SK-N-SH treated with all-trans-retinoic acid at 6 μM for 48 hours (cell line): Measurements from ENCODE around the gene PTPRN2.

Experiments used
- ATAC-seq: fragments of 200-7000 bp; cut with Tn5 transposase; 3 replicates; pipeline ENCODE4 v1.9.1; 2020; ENCODE audit warnings: mild to moderate bottlenecking, moderate library complexity
- BACH2 ChIP-seq: fragments of 250-450 bp; sonication (Bioruptor Pico); IDR thresholded peaks from 2 replicates; pipeline ENCODE4 v1.9.0; 2021; ENCODE audit warnings: mild to moderate bottlenecking, borderline replicate concordance
- CREB5 ChIP-seq: fragments of 250-450 bp; sonication (Bioruptor Pico); IDR thresholded peaks from 2 replicates; pipeline ENCODE4 v1.5.1; 2020; ENCODE audit warnings: low read depth, mild to moderate bottlenecking, moderate library complexity
- CSDC2 ChIP-seq: fragments of 250-450 bp; sonication (Bioruptor Pico); IDR thresholded peaks from 2 replicates; pipeline ENCODE4 v1.5.0; 2020; ENCODE audit warnings: mild to moderate bottlenecking, moderate library complexity
- CSRNP3 ChIP-seq: fragments of 250-450 bp; sonication (Bioruptor Pico); IDR thresholded peaks from 2 replicates; pipeline ENCODE4 v1.5.1; 2021; ENCODE audit warnings: mild to moderate bottlenecking, moderate library complexity
- ESRRG ChIP-seq: fragments of 250-450 bp; sonication (Bioruptor Pico); IDR thresholded peaks from 2 replicates; pipeline ENCODE4 v1.6.1; 2021; ENCODE audit warnings: mild to moderate bottlenecking
- GLIS3 ChIP-seq: fragments of 250-450 bp; sonication (Bioruptor Pico); IDR thresholded peaks from 2 replicates; pipeline ENCODE4 v1.5.0; 2020; ENCODE audit warnings: mild to moderate bottlenecking, moderate library complexity
- PATZ1 ChIP-seq: fragments of 250-450 bp; sonication (Bioruptor Pico); IDR thresholded peaks from 2 replicates; pipeline ENCODE4 v1.8.0; 2020; ENCODE audit warnings: mild to moderate bottlenecking, moderate library complexity, borderline replicate concordance
- POU6F1 ChIP-seq: fragments of 250-450 bp; sonication (Bioruptor Pico); IDR thresholded peaks from 2 replicates; pipeline ENCODE4 v1.8.0; 2021; ENCODE audit warnings: low read depth, mild to moderate bottlenecking, moderate library complexity, borderline replicate concordance
- PPARA ChIP-seq: fragments of 250-450 bp; sonication (Bioruptor Pico); IDR thresholded peaks from 2 replicates; pipeline ENCODE4 v1.5.0; 2020; ENCODE audit warnings: mild to moderate bottlenecking, borderline replicate concordance
- SNAI2 ChIP-seq: fragments of 250-450 bp; sonication (Bioruptor Pico); IDR thresholded peaks from 2 replicates; pipeline ENCODE4 v1.5.0; 2020; ENCODE audit warnings: mild to moderate bottlenecking, moderate library complexity
- TCF4 ChIP-seq: fragments of 250-450 bp; sonication (Bioruptor Pico); IDR thresholded peaks from 2 replicates; pipeline ENCODE4 v1.8.0; 2021; ENCODE audit warnings: mild to moderate bottlenecking, moderate library complexity, borderline replicate concordance
- TSHZ2 ChIP-seq: fragments of 250-450 bp; sonication (Bioruptor Pico); IDR thresholded peaks from 2 replicates; pipeline ENCODE4 v1.5.0; 2020; ENCODE audit warnings: mild to moderate bottlenecking, moderate library complexity
- ZC3H10 ChIP-seq: fragments of 250-450 bp; sonication (Bioruptor Pico); IDR thresholded peaks from 2 replicates; pipeline ENCODE4 v1.5.1; 2021; ENCODE audit warnings: mild to moderate bottlenecking, moderate library complexity
- ZFP3 ChIP-seq: fragments of 250-450 bp; sonication (Bioruptor Pico); IDR thresholded peaks from 2 replicates; pipeline ENCODE4 v1.5.0; 2020; ENCODE audit warnings: mild to moderate bottlenecking, moderate library complexity
- ZFP30 ChIP-seq: fragments of 450-650 bp; formaldehyde crosslinking; IDR thresholded peaks from 2 replicates; pipeline ENCODE4 v1.5.0; 2022; ENCODE audit warnings: mild to moderate bottlenecking, moderate library complexity
- ZNF565 ChIP-seq: fragments of 450-650 bp; formaldehyde crosslinking; conservative IDR thresholded peaks from 2 replicates; pipeline ENCODE4 v1.5.0; 2020; ENCODE audit warnings: low read depth, mild to moderate bottlenecking, moderate library complexity
- ZNF70 ChIP-seq: fragments of 450-650 bp; formaldehyde crosslinking; IDR thresholded peaks from 2 replicates; pipeline ENCODE4 v1.5.0; 2020; ENCODE audit warnings: mild to moderate bottlenecking, moderate library complexity
- ZNF8 ChIP-seq: fragments of 450-650 bp; formaldehyde crosslinking; IDR thresholded peaks from 2 replicates; pipeline ENCODE4 v1.5.0; 2020; ENCODE audit warnings: mild to moderate bottlenecking, moderate library complexity

Gene PTPRN2

GRCh38 chr7:157679607-157680006, 908.0 kb downstream of the PTPRN2 start:
- no peak; the same call in 2 of the 3 replicates for ATAC-seq
- no peak for TF ChIP-seq ZC3H10 (CRISPR knock-in tag)

GRCh38 chr7:157678501-157678900, 909.1 kb downstream of the PTPRN2 start:
- TF ChIP-seq POU6F1 (CRISPR knock-in tag) (no peak), ESRRG (no peak), CSRNP3 (no peak), TSHZ2 (CRISPR knock-in tag) (no peak), CREB5 (CRISPR knock-in tag) (no peak), ZFP30 (CRISPR knock-in tag) (no peak), ZNF8 (CRISPR knock-in tag) (no peak), ZNF565 (CRISPR knock-in tag) (no peak), CSDC2 (CRISPR knock-in tag) (no peak), SNAI2 (CRISPR knock-in tag) (no peak), ZNF70 (CRISPR knock-in tag) (no peak), BACH2 (no peak), GLIS3 (CRISPR knock-in tag) (no peak), ZFP3 (CRISPR knock-in tag) (no peak), PATZ1 (CRISPR knock-in tag) (no peak)
- ATAC-seq = no peak

- no peak for ATAC-seq
- no peak for TF ChIP-seq POU6F1 (CRISPR knock-in tag)
- TF ChIP-seq PPARA (CRISPR knock-in tag) = no peak
- no peak for TF ChIP-seq ZNF70 (CRISPR knock-in tag)
- no peak for TF ChIP-seq TCF4 (CRISPR knock-in tag)
- TF ChIP-seq PATZ1 (CRISPR knock-in tag) = no peak
- TF ChIP-seq ZNF8 (CRISPR knock-in tag) = no peak
- no peak for TF ChIP-seq GLIS3 (CRISPR knock-in tag)
- TF ChIP-seq ESRRG = no peak
- no peak for TF ChIP-seq ZC3H10 (CRISPR knock-in tag)
- no peak for TF ChIP-seq CREB5 (CRISPR knock-in tag)
Observed at GRCh38 chr7:157676456-157677255, 911.0 kb downstream of the PTPRN2 start.
